ENCODE measurements around the gene UROC1. TPM values are rescaled to one million over a fixed set of nuclear protein-coding genes. Genes with fewer than 3 reads are reported as not detected.

The UROC1 gene
- total and polyA plus RNA-seq, 8 donors = 0.08 to 0.24 (median 0.13) TPM; not detected in 3

DNA sequence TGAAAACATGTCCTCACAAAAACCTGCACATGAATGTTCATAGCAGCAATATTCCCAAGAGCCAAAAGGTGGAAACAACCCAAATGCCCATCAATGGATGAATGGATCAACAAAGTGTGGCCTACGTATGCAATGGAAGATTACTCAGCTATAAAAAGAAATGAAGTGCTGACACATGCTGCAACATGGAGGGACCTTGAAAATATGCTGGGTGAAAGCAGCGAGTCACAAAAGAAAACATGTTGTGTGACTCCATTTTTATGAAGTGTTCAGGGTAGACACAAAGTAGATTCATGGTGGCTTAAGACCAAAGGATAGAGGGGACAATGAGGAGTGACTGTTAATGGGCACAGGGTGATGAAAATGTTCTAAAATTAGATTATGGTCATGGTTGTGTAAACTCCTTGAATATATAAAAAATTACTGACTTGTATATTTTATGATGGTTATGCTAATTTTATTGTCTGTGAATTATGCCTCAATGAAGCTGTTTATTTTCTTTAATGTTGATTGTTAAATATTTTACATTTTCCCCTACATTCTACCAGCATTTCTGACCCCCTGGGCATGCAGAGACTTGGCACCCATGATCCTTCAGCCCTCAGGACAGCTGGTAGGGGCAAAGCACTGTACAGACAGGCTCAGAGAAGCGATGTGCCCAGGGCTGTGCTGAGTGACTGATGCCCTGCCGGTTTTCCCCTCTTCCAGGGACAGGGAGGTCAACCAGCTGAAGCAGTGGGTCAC, 85.0 kb downstream of the UROC1 start:
- H3K9me3 ChIP-seq = peaks cover 0 to 6% of the 10 kb centered on the region in 2 donors
- no peak overlapping the region for H3K27ac ChIP-seq
- ATAC-seq (no peak), DNase-seq (no peak)
- no peaks in the 10 kb centered on the region for H3K27me3 ChIP-seq
- H3K4me3 ChIP-seq = no peak overlapping the region
- TF ChIP-seq, protein P1, sequence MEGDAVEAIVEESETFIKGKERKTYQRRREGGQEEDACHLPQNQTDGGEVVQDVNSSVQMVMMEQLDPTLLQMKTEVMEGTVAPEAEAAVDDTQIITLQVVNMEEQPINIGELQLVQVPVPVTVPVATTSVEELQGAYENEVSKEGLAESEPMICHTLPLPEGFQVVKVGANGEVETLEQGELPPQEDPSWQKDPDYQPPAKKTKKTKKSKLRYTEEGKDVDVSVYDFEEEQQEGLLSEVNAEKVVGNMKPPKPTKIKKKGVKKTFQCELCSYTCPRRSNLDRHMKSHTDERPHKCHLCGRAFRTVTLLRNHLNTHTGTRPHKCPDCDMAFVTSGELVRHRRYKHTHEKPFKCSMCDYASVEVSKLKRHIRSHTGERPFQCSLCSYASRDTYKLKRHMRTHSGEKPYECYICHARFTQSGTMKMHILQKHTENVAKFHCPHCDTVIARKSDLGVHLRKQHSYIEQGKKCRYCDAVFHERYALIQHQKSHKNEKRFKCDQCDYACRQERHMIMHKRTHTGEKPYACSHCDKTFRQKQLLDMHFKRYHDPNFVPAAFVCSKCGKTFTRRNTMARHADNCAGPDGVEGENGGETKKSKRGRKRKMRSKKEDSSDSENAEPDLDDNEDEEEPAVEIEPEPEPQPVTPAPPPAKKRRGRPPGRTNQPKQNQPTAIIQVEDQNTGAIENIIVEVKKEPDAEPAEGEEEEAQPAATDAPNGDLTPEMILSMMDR (IDR thresholded peaks at IDR 0.05) = no peak
- intact Hi-C loops (cut with DNase I) = no loop called here
- no peaks in the 10 kb centered on the region for H3K4me1 ChIP-seq
- H3K36me3 ChIP-seq = peaks cover 0 to 50% of the 10 kb centered on the region in 2 donors

Other genes with a start within 250 kb of the UROC1 start
- 10 to 100 TPM; 12.8 to 14.8 TPM for gene KLF15, start 160.4 kb downstream of the UROC1 start, total RNA-seq
- 10 to 100 TPM in 2 of 6 donors, 1 to 10 TPM in 4; 5.4 to 11.0 (median 7.8) TPM for gene KLF15, start 160.4 kb downstream of the UROC1 start, polyA plus RNA-seq (ENCODE audit: insufficient read length in 6 of 6)
- gene CFAP100, start 122.9 kb downstream of the UROC1 start, total RNA-seq = 1 to 10 TPM in 1 of 2 donors, not detected in 1; 8.2 TPM
- gene CFAP100, start 122.9 kb downstream of the UROC1 start, polyA plus RNA-seq (ENCODE audit: insufficient read length in 6 of 6) = 1 to 10 TPM; 1.0 to 7.9 (median 5.6) TPM
- 10 to 100 TPM; 30.1 to 36.2 TPM for gene ZXDC, start 41.9 kb downstream of the UROC1 start, total RNA-seq
- 10 to 100 TPM; 31.7 to 40.8 (median 35.8) TPM for gene ZXDC, start 41.9 kb downstream of the UROC1 start, polyA plus RNA-seq (ENCODE audit: insufficient read length in 6 of 6)
- gene CHST13, start 6.4 kb upstream of the UROC1 start, total RNA-seq = 1 to 10 TPM in 1 of 2 donors, under 1 TPM in 1; 0.61 to 3.0 TPM
- under 1 TPM; 0.11 to 0.29 (median 0.22) TPM for gene CHST13, start 6.4 kb upstream of the UROC1 start, polyA plus RNA-seq (ENCODE audit: insufficient read length in 6 of 6)
- gene C3orf22, start 41.2 kb upstream of the UROC1 start, total RNA-seq = not detected
- gene C3orf22, start 41.2 kb upstream of the UROC1 start, polyA plus RNA-seq (ENCODE audit: insufficient read length in 6 of 6) = under 1 TPM in 5 of 6 donors, not detected in 1; 0.10 to 0.25 (median 0.12) TPM
- gene TXNRD3, start 137.4 kb upstream of the UROC1 start, total RNA-seq = 10 to 100 TPM in 1 of 2 donors, 1 to 10 TPM in 1; 9.6 to 12.6 TPM
- 10 to 100 TPM; 19.3 to 25.6 (median 20.4) TPM for gene TXNRD3, start 137.4 kb upstream of the UROC1 start, polyA plus RNA-seq (ENCODE audit: insufficient read length in 6 of 6)
- 10 to 100 TPM; 11.8 to 11.9 TPM for gene CHCHD6, start 186.5 kb upstream of the UROC1 start, total RNA-seq
- gene CHCHD6, start 186.5 kb upstream of the UROC1 start, polyA plus RNA-seq (ENCODE audit: insufficient read length in 6 of 6) = 10 to 100 TPM; 17.6 to 21.1 (median 18.4) TPM